GM20000 (cell line): ENCODE results near the gene PACS1.

Source experiments
- DNase-seq: peaks from one replicate; pipeline ENCODE4 v3.0.0; 2012; ENCODE audit warnings: low spot score
- CTCF ChIP-seq: IDR thresholded peaks from 2 replicates; pipeline ENCODE4 v1.5.1; 2012; ENCODE audit warnings: mild to moderate bottlenecking, control low read depth; ENCODE audit errors: extremely low read depth, missing control alignments

Gene PACS1

GRCh38 chr11:66044757-66045156, 25.3 kb upstream of the PACS1 start:
- no peak for DNase-seq

DNA sequence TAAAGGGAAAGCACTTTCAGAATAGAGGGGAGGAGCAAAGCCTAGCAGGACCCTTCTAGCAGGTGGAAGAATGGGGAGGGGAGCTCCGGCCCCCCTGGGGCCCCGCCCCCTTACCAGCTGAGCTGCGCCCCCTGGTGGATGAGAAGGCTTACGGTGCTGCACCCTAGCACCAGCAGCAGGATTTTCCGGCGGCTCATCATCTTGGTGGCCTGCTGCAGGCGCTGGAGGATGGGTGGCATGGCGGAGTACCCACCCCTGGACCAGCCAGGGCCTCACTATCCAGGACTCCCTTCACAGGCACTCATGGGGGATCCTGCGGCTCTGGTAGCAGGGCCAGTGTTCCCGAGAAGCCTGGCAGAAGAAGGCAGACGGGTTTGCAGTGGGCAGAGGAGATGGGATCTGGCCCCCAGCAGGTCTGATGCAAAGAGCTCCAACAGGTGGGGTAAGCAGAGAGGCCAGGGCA, 24.9 kb upstream of the PACS1 start:
- DNase-seq: peak; percentile 95
- TF ChIP-seq CTCF: peak; percentile 94

More at GRCh38 chr11:66044757-66045156, 25.3 kb upstream of the PACS1 start:
- TF ChIP-seq CTCF: no peak

GRCh38 chr11:66046901-66047300, 23.2 kb upstream of the PACS1 start:
- no peak for TF ChIP-seq CTCF
- no peak for DNase-seq

DNA sequence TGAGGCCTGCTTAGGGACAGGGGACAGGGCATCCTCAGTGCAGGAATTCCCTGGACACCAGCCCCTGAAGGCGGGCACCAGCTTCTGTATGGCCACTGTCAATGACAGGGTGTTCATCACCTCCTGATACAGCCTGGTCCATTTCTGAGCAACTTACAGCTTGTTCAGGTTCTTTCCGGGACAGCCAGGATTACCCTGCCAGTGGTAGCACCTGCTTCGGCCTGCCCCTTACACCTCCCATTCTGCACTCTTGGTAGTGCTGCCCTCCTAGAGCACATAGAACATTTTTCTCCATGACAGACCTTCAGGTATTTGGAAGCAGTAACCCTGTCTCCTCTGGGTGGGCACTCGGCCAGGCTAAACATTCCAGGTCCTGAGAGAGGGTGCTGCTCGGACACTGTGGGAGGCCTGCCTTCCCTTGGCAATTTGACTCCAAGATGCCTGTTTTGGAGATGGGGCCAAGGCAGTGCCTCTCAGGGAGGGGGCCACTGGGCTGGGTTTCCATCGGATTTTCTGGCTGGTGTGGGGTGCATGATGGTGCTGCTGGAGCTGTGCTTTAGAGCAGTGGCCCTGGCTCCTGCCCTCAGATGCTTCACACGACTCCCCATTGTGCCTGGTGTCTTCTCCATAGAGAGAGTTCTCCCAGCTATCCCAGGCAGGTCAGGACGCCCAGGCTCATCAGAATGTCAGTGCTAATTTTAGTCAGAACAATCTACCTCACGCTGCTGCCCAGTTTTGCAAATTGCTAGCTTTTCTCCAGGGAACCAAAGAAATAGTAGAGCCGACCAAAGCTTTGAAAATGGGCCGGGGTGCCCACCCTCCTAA, 22.3 kb upstream of the PACS1 start:
- no peak for TF ChIP-seq CTCF
- DNase-seq: no peak

- no peak for DNase-seq
- TF ChIP-seq CTCF: no peak
Measured at GRCh38 chr11:66048547-66049323, 21.3 kb upstream of the PACS1 start, which contains the start of gene GAL3ST3. TSS of gene GAL3ST3 (minus strand) at chr11:66049161. CDS start at chr11:66045415, 3,746 bp downstream.

DNA sequence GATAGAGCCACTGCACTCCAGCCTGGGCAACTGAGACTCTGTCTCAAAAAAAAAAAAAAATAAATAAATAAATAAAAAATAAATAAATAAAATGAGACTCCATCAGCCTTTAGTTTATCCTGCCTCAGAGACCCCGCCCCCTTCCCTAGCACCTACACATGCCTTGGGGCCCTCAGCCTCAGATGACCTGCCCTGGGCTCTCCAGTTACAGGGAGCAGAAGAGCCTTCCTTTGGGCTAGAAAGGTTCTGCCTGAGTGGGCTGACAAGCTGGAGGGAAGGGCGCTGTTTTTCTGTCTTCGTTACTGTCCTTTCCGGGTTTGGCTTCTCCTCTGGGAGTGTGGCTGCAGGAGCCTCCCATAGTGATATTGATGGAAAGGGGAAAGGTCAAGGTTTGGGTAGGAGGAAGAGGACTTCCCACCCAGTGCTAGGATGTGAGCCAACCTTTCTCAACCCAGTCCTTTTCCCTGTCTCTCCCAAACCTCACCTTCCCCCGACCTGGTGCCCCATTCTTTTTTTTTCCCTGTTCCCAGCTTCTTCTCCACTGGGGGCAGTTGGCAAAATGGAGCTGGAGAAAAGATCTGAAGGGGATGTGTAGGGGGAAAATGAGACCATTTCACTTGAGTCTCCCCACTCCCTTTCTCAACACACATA, 19.4 kb upstream of the PACS1 start:
- TF ChIP-seq CTCF: no peak
- DNase-seq: no peak
